ENCODE data around the gene ID1.

DNA sequence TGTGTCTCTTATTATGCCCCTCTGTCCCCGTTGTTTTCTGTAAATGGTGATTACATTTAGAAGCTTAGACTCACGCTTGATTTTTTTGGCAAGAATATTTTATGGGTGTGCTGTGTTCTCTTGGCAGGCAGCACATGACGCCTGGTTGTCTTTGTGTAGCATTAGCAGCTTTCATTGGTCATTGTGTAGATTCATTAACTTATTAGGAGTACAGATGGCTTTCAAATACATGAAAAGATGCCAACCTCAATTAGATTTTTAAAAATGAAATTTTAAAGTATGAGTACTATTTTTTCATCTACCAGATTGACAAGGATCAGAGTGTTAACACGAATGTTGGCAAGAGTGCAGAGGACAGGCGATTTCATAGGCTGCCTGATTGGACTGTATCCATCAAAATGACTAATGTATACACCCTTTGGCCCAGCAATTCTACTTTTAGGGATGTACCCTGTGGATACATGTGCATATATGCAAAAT, 47.9 kb downstream of the ID1 start:
- TF ChIP-seq POLR2A (IDR thresholded peaks at IDR 0.05) (no peak), CTCF (IDR thresholded peaks at IDR 0.05) (no peak)
